Measurements from ENCODE around the gene FAHD2B. TPM values are rescaled to one million over a fixed set of nuclear protein-coding genes. Genes with fewer than 3 reads are reported as not detected.
"Not testable (repeated sequence)": the region's sequence is repeated elsewhere in the genome, so short reads cannot be mapped to it uniquely, and the experiment has no call there.

The FAHD2B gene
- total RNA-seq, 4 donors from 2014 or later = 14.6 to 24.2 (median 20.0) TPM

GRCh38 chr2:97068074-97068473 lies 26.6 kb downstream of the FAHD2B start:
- WGBS = 78% methylated on average over 1 of the region's 1 CpG

GRCh38 chr2:97067279-97068004 lies 27.2 kb downstream of the FAHD2B start:
- WGBS = 87% methylated on average over 5 of the region's 5 CpGs
- intact Hi-C loops (cut with DNase I) = no loop called here

More at GRCh38 chr2:97068074-97068473, 26.6 kb downstream of the FAHD2B start:
- peaks cover 0 to 7% (median 0%) of the 10 kb centered on the region in 4 donors for H3K27me3 ChIP-seq
- H3K36me3 ChIP-seq = no peaks in the 10 kb centered on the region
- no peaks in the 10 kb centered on the region for H3K9me3 ChIP-seq
- no peak overlapping the region for H3K4me3 ChIP-seq
- no peaks in the 10 kb centered on the region for H3K4me1 ChIP-seq
- intact Hi-C loops (cut with DNase I) = no loop called here
- DNase-seq (ENCODE audit: extremely low spot score) = peak; percentile 91
- no peak for TF ChIP-seq POLR2A (IDR thresholded peaks at IDR 0.05; ENCODE audit: low read depth)
- no peak overlapping the region for H3K27ac ChIP-seq (replicated peaks in 1 of 4)

GRCh38 chr2:97066030-97066429 lies 28.7 kb downstream of the FAHD2B start:
- H3K9me3 ChIP-seq; intact Hi-C loops (cut with DNase I); H3K4me1 ChIP-seq; H3K36me3 ChIP-seq; H3K4me3 ChIP-seq; H3K27ac ChIP-seq (replicated peaks in 1 of 4); H3K27me3 ChIP-seq: not testable (repeated sequence)
- WGBS = 61% methylated on average over 2 of the region's 5 CpGs
- peak; percentile 57 for DNase-seq (ENCODE audit: extremely low spot score)

More at GRCh38 chr2:97067279-97068004, 27.2 kb downstream of the FAHD2B start:
- Histone ChIP-seq H3K4me1 (no peaks in the 10 kb centered on the region), H3K27me3 (peaks cover 0 to 7% (median 0%) of the 10 kb centered on the region in 4 donors), H3K27ac (replicated peaks in 1 of 4) (no peak overlapping the region), H3K36me3 (no peaks in the 10 kb centered on the region), H3K4me3 (no peak overlapping the region), H3K9me3 (no peaks in the 10 kb centered on the region)
- peak; percentile 92 for DNase-seq (ENCODE audit: extremely low spot score)
- no peak for TF ChIP-seq POLR2AphosphoS5 (IDR thresholded peaks at IDR 0.05)
- no peak for TF ChIP-seq POLR2A (IDR thresholded peaks at IDR 0.05; ENCODE audit: low read depth)
- no peak for TF ChIP-seq EP300 (IDR thresholded peaks at IDR 0.05)
- TF ChIP-seq CTCF (IDR thresholded peaks at IDR 0.05) = no peak

GRCh38 chr2:97062020-97062419 lies 32.7 kb downstream of the FAHD2B start:
- H3K4me3 ChIP-seq; H3K27me3 ChIP-seq; intact Hi-C loops (cut with DNase I); H3K9me3 ChIP-seq; H3K4me1 ChIP-seq; H3K36me3 ChIP-seq; DNase-seq (ENCODE audit: extremely low spot score); H3K27ac ChIP-seq (replicated peaks in 1 of 4): not testable (repeated sequence)
- WGBS = 53% methylated on average over 1 of the region's 1 CpG

- WGBS = 54% methylated on average over 7 of the region's 7 CpGs
- intact Hi-C loops (cut with DNase I) = not testable (repeated sequence)
These were observed 34.9 kb downstream of the FAHD2B start for GRCh38 chr2:97059782-97060181.

GRCh38 chr2:97056150-97056549 lies 38.5 kb downstream of the FAHD2B start:
- H3K4me1 ChIP-seq; H3K27ac ChIP-seq (replicated peaks in 1 of 4); DNase-seq (ENCODE audit: extremely low spot score); intact Hi-C loops (cut with DNase I); H3K9me3 ChIP-seq; H3K27me3 ChIP-seq; H3K36me3 ChIP-seq; H3K4me3 ChIP-seq: not testable (repeated sequence)
- 83% methylated on average over 3 of the region's 3 CpGs for WGBS

More at GRCh38 chr2:97059782-97060181, 34.9 kb downstream of the FAHD2B start:
- H3K36me3 ChIP-seq; H3K9me3 ChIP-seq; H3K4me1 ChIP-seq; DNase-seq (ENCODE audit: extremely low spot score); H3K27ac ChIP-seq (replicated peaks in 1 of 4); H3K27me3 ChIP-seq; H3K4me3 ChIP-seq: not testable (repeated sequence)

GRCh38 chr2:97050032-97050431 lies 44.6 kb downstream of the FAHD2B start:
- H3K36me3 ChIP-seq; H3K27me3 ChIP-seq; DNase-seq (ENCODE audit: extremely low spot score); intact Hi-C loops (cut with DNase I); H3K27ac ChIP-seq (replicated peaks in 1 of 4); H3K9me3 ChIP-seq; H3K4me3 ChIP-seq; H3K4me1 ChIP-seq: not testable (repeated sequence)
- WGBS = 77% methylated on average over 2 of the region's 2 CpGs

GRCh38 chr2:97048448-97048847 lies 46.2 kb downstream of the FAHD2B start:
- DNase-seq (ENCODE audit: extremely low spot score); H3K9me3 ChIP-seq; H3K27me3 ChIP-seq; H3K27ac ChIP-seq (replicated peaks in 1 of 4); H3K4me1 ChIP-seq; intact Hi-C loops (cut with DNase I); H3K36me3 ChIP-seq; H3K4me3 ChIP-seq: not testable (repeated sequence)
- 60% methylated on average over 7 of the region's 7 CpGs for WGBS

- H3K4me1 ChIP-seq; DNase-seq (ENCODE audit: extremely low spot score); H3K27me3 ChIP-seq; H3K27ac ChIP-seq (replicated peaks in 1 of 4); H3K36me3 ChIP-seq; H3K4me3 ChIP-seq; intact Hi-C loops (cut with DNase I); H3K9me3 ChIP-seq: not testable (repeated sequence)
- WGBS = 100% methylated on average over 1 of the region's 3 CpGs
These were observed 48.0 kb downstream of the FAHD2B start for GRCh38 chr2:97046676-97047075.

- H3K27ac ChIP-seq (replicated peaks in 1 of 4); H3K36me3 ChIP-seq; H3K4me3 ChIP-seq; H3K9me3 ChIP-seq; H3K27me3 ChIP-seq; DNase-seq (ENCODE audit: extremely low spot score); H3K4me1 ChIP-seq; intact Hi-C loops (cut with DNase I): not testable (repeated sequence)
- 67% methylated on average over 3 of the region's 3 CpGs for WGBS
These were observed 48.7 kb downstream of the FAHD2B start for GRCh38 chr2:97045895-97046499.

All from esophagus muscularis mucosa (tissue), 4 donors.